ENCODE results near the gene ZNF268.

ZNF268 gene

DNA sequence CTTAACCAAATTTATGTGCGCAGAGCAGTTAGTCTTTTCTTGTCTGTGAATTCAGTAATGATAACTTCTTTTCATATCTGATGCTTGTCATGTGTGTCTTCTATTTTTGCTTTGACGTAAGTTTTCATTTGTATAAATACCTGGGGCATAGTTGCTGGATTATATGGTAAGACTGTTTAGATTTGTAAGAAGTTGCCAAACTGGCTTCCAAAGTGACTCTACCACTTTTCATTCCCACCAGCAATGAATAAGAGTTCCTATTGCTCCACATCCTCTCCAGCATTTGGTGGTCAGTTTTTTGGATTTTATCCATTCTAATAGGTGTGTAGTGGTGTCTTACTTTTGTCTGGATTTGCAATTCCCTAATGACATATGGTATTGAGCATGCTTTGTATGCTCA lies 8.9 kb downstream of the ZNF268 start:
- Histone ChIP-seq H2AFZ (ENCODE audit: low read depth, low read length) (no peak overlapping the region), H3K4me1 (ENCODE audit: low read length) (no peaks in the 10 kb centered on the region), H3K9me3 (ENCODE audit: insufficient read depth, low read length) (peaks cover 58% of the 10 kb centered on the region), H3K79me2 (ENCODE audit: low read length) (no peaks in the 10 kb centered on the region), H3K9ac (ENCODE audit: low read length) (no peak overlapping the region), H3K36me3 (replicated peaks; ENCODE audit: low read depth, low read length) (peaks cover 97% of the 10 kb centered on the region), H3K4me2 (ENCODE audit: low read length) (no peak overlapping the region), H3K27me3 (ENCODE audit: low read depth, low read length) (no peaks in the 10 kb centered on the region), H4K20me1 (ENCODE audit: insufficient read depth, low read length) (no peaks in the 10 kb centered on the region), H3K4me3 (ENCODE audit: low read length) (no peak overlapping the region), H3K27ac (ENCODE audit: low read length) (no peak overlapping the region)
- TF ChIP-seq, protein P1, sequence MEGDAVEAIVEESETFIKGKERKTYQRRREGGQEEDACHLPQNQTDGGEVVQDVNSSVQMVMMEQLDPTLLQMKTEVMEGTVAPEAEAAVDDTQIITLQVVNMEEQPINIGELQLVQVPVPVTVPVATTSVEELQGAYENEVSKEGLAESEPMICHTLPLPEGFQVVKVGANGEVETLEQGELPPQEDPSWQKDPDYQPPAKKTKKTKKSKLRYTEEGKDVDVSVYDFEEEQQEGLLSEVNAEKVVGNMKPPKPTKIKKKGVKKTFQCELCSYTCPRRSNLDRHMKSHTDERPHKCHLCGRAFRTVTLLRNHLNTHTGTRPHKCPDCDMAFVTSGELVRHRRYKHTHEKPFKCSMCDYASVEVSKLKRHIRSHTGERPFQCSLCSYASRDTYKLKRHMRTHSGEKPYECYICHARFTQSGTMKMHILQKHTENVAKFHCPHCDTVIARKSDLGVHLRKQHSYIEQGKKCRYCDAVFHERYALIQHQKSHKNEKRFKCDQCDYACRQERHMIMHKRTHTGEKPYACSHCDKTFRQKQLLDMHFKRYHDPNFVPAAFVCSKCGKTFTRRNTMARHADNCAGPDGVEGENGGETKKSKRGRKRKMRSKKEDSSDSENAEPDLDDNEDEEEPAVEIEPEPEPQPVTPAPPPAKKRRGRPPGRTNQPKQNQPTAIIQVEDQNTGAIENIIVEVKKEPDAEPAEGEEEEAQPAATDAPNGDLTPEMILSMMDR (IDR thresholded peaks at IDR 0.05; ENCODE audit: low read depth, low read length), result no peak
- no peak for TF ChIP-seq EZH2phosphoT487 (IDR thresholded peaks at IDR 0.05; ENCODE audit: low read depth)

DNA sequence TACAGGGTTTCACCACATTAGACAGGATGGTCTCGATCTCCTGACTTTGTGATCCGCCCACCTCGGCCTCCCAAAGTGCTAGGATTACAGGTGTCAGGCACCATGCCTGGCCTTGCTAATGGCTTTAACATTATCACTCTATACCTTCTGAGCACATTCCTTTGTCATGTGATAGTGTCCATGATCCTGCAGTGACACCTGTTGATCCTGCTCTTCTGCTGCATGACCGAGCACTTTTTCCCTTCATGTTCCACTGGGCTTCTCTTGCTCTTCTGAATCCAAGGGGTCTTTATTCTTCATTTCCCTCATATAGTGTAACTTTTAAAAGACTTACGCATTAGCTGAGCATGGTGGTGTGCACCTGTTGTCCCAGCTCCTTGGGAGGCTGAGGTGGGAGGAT lies 11.6 kb downstream of the ZNF268 start:
- Histone ChIP-seq H3K9ac (ENCODE audit: low read length) (no peak overlapping the region), H4K20me1 (ENCODE audit: insufficient read depth, low read length) (no peaks in the 10 kb centered on the region), H3K27me3 (ENCODE audit: low read depth, low read length) (no peaks in the 10 kb centered on the region), H3K27ac (ENCODE audit: low read length) (no peak overlapping the region), H3K4me2 (ENCODE audit: low read length) (no peak overlapping the region), H3K9me3 (ENCODE audit: insufficient read depth, low read length) (peaks cover 49% of the 10 kb centered on the region), H2AFZ (ENCODE audit: low read depth, low read length) (no peak overlapping the region), H3K79me2 (ENCODE audit: low read length) (no peaks in the 10 kb centered on the region), H3K4me1 (ENCODE audit: low read length) (no peaks in the 10 kb centered on the region), H3K36me3 (replicated peaks; ENCODE audit: low read depth, low read length) (peaks cover 81% of the 10 kb centered on the region), H3K4me3 (ENCODE audit: low read length) (no peak overlapping the region)
- TF ChIP-seq EZH2phosphoT487 (IDR thresholded peaks at IDR 0.05; ENCODE audit: low read depth), result no peak

DNA sequence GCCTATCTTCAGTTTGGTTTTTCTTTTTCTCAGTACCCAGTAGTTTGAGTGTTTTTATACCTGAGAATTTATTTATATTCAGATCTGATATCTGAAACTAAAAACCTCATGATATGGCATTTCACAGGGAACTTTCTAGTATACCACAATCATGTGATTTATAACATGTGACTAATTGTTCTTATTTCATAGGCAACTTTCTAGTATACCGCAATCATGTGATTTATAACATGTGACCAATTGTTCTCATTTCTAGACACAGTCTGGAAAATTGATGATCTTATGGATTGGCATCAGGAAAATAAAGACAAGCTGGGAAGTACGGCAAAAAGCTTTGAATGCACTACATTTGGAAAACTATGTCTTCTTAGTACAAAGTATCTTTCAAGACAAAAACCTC lies 20.6 kb downstream of the ZNF268 start:
- H3K79me2 ChIP-seq (ENCODE audit: low read length), result no peaks in the 10 kb centered on the region
- no peak overlapping the region for H3K9ac ChIP-seq (ENCODE audit: low read length)
- H3K27ac ChIP-seq (ENCODE audit: low read length), result no peak overlapping the region
- no peaks in the 10 kb centered on the region for H3K27me3 ChIP-seq (ENCODE audit: low read depth, low read length)
- H3K4me1 ChIP-seq (ENCODE audit: low read length), result no peaks in the 10 kb centered on the region
- H3K4me3 ChIP-seq (ENCODE audit: low read length), result no peak overlapping the region
- TF ChIP-seq, protein P1 (IDR thresholded peaks at IDR 0.05; ENCODE audit: low read depth, low read length), result no peak
- TF ChIP-seq EZH2phosphoT487 (IDR thresholded peaks at IDR 0.05; ENCODE audit: low read depth), result no peak
- H4K20me1 ChIP-seq (ENCODE audit: insufficient read depth, low read length), result no peaks in the 10 kb centered on the region
- no peak overlapping the region for H3K4me2 ChIP-seq (ENCODE audit: low read length)
- H3K36me3 ChIP-seq (replicated peaks; ENCODE audit: low read depth, low read length), result peaks cover 61% of the 10 kb centered on the region
- H3K9me3 ChIP-seq (ENCODE audit: insufficient read depth, low read length), result peaks cover 60% of the 10 kb centered on the region
- no peak overlapping the region for H2AFZ ChIP-seq (ENCODE audit: low read depth, low read length)

DNA sequence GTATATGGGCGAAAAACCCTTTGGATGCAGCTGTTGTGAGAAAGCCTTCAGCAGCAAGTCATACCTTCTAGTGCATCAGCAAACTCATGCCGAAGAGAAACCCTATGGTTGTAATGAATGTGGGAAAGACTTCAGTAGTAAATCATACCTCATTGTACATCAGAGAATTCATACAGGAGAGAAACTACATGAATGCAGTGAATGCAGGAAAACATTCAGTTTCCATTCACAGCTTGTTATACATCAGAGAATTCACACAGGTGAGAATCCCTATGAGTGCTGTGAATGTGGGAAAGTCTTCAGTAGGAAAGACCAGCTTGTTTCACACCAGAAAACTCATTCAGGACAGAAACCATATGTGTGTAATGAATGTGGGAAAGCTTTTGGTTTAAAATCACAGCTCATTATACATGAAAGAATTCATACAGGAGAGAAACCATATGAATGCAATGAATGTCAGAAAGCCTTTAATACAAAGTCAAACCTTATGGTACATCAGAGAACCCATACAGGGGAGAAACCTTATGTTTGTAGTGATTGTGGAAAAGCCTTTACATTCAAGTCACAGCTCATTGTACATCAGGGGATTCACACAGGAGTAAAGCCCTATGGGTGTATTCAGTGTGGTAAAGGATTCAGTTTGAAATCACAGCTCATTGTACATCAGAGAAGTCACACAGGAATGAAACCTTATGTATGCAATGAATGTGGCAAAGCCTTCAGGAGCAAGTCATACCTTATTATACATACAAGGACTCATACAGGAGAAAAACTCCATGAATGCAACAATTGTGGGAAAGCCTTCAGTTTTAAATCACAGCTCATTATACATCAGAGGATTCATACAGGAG lies 21.4 kb downstream of the ZNF268 start:
- TF ChIP-seq, protein P1 (IDR thresholded peaks at IDR 0.05; ENCODE audit: low read depth, low read length), result no peak
- no peak for TF ChIP-seq EZH2phosphoT487 (IDR thresholded peaks at IDR 0.05; ENCODE audit: low read depth)

More for the DNA sequence above, 21.4 kb downstream of the ZNF268 start:
- H3K27me3 ChIP-seq (ENCODE audit: low read depth, low read length), result no peaks in the 10 kb centered on the region
- H3K9me3 ChIP-seq (ENCODE audit: insufficient read depth, low read length), result peaks cover 60% of the 10 kb centered on the region
- H3K4me2 ChIP-seq (ENCODE audit: low read length), result no peak overlapping the region
- H3K4me3 ChIP-seq (ENCODE audit: low read length), result no peak overlapping the region
- H3K4me1 ChIP-seq (ENCODE audit: low read length), result no peaks in the 10 kb centered on the region
- H3K79me2 ChIP-seq (ENCODE audit: low read length), result no peaks in the 10 kb centered on the region
- H3K9ac ChIP-seq (ENCODE audit: low read length), result no peak overlapping the region
- H3K27ac ChIP-seq (ENCODE audit: low read length), result no peak overlapping the region
- peaks cover 61% of the 10 kb centered on the region for H3K36me3 ChIP-seq (replicated peaks; ENCODE audit: low read depth, low read length)
- H2AFZ ChIP-seq (ENCODE audit: low read depth, low read length), result no peak overlapping the region
- H4K20me1 ChIP-seq (ENCODE audit: insufficient read depth, low read length), result no peaks in the 10 kb centered on the region
